ENCODE results near the gene ANKRD13C.
"Not testable (repeated sequence)": the region's sequence is repeated elsewhere in the genome, so short reads cannot be mapped to it uniquely, and the experiment has no call there.

Gene ANKRD13C

DNA sequence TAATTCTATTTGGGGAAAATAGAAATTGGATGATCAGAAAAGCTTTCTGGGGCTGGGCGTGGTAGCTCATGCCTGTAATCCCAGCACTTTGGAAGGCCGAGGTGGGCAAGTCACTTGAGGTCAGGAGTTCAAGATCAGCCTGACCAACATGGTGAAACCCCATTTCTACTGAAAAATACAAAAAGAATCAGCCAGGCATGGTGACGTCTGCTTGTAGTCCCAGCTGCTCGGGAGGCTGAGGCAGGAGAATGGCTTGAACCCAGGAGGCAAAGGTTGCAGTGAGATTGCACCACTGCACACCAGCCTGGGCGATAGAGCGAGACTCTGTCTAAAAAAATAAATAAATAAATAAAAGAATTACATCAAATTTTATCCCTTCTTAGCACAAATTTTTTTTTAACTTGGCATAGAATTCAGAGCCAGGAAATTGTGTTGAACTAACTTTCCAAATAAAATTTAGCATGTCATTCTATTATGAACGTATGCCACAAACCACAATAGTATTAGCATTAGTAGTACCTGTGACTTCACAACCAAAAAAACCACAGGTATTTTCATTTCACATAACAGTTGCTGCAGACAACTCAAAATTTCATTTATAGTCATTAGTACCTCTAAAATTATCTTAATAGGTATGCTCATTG, 4.5 kb upstream of the ANKRD13C start:
- peak; percentile 57 for DNase-seq

DNA sequence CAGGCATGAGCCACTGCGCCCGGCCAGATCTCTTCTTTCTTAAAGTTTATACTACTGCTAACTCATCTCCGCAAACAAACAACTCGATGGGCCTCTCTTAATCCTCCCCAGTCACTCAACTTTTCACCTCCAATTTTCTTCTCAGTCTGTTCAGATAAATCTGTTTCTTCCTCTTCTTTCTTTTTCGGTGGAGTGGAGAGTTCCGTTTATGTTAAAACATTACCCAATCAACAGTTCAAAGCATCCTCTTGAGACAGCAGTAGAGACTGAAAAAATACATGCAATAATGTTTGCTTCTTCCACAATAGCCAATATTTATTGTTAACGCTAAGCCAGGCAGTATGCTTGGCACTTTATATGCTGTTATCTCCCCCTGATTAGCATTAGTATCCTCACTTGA, 1.4 kb upstream of the ANKRD13C start:
- DNase-seq, result no peak

DNA sequence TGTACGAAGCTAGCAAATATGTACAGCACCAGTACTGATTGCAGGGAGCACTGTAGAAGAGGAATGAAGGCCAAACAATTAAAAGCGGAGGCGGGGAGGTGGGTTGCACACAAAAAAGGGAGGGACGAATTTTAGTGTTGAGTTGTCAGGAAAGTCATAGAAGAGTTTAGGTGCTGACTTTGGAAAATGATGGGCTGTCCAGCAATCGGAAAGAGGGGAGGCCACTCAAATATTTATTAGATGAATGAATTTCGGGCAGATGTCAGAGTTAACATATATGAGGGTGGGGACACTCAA, 537 bp upstream of the ANKRD13C start:
- no peak for DNase-seq

DNA sequence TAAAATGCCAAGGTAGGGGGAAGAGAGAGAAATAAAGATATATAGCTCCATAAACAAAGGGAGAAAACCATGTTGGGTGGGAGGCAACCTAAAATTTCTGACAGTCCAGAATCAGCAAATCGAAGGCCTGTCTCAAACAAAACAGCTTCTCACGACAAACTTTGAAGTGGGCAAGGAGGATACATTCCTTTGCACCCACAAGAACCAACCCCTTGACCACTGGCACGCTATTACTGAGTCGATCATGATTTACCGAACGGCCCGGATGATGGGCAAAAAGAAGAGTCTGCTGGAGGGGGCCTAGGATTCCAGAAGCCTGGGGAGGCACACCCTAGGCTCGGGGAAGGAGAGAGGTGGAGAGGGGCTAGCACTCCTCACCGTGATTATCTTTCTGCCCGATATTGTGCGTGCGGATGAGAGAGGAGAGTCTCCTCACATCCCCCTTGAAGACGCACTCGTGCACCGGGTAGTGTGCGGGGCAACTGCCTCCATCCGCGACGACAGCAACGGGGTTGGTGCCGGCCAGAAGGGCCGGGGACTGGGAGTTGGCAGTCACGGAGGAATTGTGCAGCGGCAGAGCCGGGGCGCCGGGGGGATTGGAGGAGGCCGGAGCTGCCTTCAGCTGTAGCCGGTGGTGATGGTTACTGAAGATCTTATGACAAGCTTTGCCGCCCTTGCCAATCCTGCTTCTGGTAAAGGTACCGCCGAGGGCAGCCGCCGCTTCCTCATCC, 756 bp downstream of the ANKRD13C start:
- peak; percentile 77 for DNase-seq

DNA sequence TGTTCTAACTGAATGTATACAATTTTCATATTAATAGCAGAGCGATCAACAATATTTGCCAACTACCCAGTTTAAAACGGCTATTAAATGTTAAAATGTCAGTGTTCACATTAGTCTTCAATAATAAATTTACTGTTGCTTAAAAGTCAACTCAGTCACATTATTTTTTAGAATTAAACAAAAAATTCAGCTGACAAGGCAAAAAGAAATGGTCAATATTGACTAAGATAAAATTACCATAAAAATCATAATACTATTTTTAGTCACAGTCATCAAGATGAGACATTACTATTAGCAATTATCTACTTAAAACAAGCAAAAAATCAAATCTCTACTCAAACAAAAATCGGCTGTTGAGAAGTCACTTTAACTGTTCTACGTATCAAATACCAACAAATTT, 1.5 kb downstream of the ANKRD13C start:
- DNase-seq, result no peak

DNA sequence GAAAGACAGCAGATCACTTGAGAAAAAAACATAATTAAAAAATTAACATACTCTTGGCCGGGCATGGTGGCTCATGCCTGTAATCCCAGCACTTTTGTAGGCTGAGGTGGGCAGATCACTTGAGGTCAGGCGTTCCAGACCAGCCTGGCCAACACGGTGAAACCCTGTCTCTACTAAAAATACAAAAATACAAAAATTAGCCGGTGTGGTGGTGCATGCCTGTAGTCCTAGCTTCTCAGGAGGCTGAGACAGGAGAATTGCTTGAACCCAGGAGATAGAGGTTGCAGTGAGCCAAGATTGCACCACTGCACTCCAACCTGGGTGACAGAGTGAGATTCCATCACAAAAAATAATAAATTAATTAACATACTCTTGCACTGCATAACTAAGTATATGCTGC, 4.7 kb downstream of the ANKRD13C start:
- DNase-seq, result not testable (repeated sequence)

DNA sequence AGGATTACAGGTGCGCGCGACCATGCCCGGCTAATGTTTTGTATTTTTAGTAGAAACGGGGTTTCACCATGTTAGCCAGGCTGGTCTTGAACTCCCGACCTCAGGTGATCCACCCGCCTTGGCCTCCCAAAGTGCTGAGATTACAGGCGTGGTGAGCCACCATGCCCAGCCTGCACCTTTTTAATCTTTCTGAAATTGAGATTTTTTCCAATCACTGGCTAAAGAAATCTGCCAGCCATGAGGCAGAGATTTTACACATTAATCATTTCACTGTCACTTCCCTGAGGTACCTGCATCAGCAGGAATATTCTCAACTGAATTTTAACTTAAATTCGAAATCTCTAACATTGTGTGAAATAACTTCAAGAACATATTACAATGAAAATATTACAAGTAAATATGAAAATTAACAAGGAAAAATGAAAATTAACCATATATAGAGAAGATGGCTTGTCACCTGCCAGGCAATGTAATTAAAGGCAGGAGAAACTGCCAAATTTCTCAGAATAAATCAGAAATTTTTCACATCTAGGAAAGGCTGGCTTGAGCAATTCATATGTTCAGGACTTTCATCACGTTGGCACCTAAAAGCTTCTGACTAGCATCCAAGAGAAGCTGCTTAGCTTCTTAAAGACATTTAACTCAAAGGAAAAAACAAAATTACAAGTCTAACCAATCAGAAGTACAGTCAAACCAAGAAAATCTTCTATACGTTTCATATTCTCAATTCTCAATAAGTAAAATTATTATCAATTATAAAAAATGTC, 5.9 kb downstream of the ANKRD13C start:
- DNase-seq, result no peak

DNA sequence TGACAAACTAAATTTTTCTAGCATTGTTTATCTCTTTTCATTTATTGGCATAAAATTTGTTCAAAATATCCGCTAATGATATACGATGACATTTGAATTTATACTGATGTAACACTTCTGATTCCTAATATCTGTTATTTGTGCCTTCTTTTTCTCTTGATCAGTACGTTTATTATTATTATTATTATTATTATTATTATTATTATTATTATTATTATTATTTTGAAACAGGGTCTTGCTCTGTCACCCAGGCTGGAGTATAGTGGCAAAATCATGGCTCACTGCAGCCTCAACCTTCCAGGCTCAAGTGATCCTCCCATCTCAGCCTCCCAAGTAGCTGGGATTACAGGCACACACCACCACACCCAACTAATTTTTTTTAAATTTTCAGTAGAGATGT, 14.9 kb downstream of the ANKRD13C start:
- DNase-seq, result not testable (repeated sequence)

DNA sequence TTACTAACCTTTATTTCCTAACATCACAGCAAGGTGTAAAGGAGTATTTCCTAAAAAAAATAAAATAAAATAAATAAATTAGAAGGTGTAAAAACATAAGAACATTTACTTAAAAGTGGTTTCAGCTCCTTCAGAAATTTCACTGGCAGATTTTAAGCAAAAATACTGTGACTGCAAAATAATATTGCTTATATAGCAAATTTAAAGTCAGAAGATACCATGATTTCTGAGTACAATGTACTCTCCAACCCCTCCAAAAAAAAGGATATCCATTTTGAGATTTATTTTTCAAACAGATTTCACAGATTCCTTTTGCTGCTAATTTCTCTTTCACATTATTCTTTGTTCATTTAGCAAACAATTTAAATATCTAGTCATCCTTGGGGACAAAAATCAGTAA, 18.5 kb downstream of the ANKRD13C start:
- no peak for DNase-seq

DNA sequence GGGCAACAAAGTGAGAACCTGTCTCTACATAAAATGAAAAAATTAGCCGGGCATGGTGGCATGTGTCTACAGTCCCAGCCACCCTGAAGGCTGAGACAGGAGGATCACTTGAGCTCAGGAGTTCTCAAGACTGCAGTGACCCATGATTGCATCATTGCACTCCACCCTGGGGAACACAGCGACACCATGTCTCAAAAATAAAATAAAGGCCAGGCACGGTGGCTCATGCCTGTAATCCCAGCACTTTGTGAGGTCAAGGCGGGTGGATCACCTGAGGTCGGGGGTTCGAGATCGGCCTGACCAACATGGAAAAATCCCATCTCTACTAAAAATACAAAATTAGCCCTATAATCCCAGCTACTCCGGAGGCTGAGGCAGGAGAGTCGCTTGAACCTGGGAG, 20.1 kb downstream of the ANKRD13C start:
- DNase-seq, result no peak

DNA sequence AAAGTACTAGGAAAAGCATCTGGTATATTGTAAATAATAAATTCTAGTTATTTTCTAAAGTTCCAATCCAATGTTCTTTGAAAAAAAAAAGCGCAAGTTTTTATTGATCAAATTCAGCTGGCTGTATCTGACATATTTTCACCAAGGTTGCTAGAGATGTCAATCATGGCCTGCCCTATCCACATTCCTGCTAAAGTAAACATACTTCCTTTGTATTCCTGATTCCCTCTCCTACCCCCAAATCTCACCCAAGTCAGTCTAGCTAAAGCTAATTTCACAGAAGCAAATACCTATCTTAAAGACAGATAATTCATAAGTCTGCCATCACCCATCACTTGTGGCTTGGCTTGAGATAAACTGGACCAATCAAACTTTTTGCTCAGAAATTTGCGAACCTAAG, 21.3 kb downstream of the ANKRD13C start:
- no peak for DNase-seq

DNA sequence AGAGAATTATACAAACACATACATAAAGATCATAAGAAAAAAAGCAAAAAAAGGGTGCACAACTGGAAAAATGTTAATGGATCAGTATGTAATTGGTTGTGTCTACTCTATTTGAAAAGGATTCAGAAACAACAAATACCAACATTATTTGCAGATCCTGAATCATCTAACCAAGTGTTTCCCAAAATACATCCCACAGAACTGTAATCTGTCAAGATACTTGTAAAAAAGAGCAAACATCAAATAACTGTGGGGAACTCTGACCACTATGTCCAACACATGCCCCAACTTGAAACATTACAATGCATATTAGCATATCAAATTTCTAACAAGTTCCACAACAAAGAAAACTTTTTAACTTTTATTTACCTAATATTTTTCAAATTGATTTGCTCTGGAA, 22.6 kb downstream of the ANKRD13C start:
- DNase-seq, result no peak

DNA sequence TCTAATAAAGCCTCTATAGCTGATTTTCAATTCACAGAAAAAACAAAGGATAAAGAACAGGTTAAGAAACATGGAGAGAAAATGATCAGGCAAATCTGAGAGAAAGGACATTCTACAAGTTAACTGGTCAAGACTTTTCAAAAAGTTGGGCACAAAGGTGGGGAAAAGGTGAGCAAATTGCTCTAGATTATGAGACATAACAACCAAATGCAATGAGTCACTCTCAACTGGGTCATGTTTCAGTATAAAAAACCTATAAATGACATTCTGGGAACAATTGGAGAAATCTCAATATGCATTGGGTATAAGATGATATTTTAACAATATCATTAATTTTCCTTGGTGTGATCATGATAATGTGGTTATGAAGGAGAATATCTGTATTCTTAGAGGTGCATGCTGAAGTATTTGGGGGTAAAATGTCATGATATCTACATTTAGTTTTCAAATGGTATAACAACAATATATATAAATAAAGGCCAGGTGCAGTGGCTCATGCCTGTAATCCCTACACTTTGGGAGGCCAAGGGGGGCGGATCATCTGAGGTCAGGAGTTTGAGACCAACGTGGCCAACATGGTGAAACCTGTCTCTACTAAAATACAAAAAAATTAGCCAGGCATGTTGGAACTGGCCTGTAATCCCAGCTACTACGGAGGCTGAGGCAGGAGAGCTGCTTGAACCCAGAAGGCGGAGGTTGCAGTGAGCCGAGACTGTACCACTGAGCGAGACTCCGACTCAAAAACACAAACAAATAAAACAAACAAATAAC, 27.0 kb downstream of the ANKRD13C start:
- no peak for DNase-seq

DNA sequence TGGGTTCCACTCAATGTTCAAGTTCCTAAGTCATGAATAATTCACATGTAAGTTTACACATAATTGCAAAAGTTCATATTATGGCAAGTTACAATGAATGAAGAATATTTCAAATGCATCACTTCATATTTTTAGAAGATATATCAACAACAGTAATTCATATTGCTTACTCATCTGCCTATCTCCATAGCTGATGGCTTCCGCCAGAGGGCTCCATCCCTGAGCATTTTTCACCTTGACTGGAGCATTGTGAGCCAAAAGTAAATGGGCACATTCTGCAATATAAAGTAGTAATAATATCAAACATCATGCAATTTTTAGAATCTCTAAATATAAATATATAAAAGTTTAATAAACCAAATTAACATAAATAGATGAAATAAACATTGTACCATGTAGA, 29.8 kb downstream of the ANKRD13C start:
- DNase-seq, result no peak

DNA sequence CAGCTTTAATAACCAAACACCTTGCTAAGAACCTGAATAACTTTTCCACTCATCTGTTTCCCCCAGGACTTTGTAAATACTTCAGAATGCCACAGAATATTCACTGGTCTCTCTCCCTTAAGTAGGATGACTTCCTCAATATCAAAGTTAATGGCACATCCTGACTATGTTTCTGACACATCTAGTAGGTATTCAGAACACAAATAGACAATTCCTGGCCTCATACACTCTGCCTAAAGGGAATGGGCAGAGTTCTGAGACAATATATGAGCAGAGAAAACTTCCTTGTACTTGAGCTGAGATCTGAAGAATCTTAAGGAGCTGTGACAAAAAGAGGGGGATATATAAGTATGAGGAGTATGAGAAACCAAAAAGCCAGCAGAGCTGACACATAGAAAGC, 34.8 kb downstream of the ANKRD13C start:
- peak; percentile 76 for DNase-seq

DNA sequence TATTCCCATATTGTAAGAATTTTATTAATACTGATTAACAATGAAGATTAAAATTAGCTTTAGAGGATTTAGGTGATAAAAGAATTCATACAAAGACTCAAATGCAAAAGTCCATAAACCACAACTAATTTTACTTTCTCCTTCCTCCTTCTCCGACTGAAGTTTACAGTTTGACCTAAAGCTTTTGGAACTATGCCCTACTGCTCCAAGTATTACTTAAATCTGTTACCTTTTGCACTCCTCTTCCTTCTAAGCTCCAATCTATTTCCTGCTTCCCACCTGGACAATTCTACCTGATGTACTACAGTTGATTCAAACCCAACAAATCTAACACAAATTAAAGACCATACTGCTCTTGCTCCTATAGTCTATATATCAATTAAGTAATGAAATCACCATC, 36.3 kb downstream of the ANKRD13C start:
- DNase-seq, result no peak

DNA sequence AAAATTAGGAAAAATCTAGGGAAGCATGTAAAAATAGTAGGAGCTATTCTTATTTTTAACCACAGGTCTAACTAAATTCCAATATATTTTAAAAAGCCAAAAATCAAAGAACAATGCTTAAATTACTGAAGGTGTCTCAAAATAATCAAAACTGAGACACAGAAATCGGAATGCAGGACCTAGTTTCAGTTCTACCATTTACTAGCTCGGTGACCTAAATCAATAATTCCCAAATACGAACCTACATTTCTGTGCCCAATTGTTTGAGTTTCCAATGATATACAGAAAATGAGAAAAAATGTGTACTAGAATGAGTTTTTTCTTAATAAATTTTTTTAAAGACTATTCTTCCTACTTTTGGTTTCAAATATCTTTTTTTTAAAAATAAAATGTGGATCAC, 37.4 kb downstream of the ANKRD13C start:
- DNase-seq, result no peak

DNA sequence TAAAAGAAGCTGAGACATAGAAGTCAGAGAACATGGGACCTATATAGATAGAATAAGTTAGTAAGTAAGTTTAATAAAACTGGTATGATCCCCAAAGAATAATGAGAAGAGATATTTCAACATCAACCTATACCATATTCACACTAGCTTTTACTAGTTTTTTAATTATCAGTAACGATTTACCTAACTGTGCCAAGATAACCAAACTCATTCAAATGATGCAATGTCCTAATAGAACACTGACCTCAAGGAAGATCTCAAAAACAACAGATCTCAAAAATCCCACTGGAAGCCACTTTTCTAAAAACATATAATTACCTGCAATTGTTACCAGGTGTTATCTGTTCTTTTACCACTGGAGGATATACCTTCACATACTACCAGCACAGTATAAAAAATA, 38.7 kb downstream of the ANKRD13C start:
- no peak for DNase-seq

DNA sequence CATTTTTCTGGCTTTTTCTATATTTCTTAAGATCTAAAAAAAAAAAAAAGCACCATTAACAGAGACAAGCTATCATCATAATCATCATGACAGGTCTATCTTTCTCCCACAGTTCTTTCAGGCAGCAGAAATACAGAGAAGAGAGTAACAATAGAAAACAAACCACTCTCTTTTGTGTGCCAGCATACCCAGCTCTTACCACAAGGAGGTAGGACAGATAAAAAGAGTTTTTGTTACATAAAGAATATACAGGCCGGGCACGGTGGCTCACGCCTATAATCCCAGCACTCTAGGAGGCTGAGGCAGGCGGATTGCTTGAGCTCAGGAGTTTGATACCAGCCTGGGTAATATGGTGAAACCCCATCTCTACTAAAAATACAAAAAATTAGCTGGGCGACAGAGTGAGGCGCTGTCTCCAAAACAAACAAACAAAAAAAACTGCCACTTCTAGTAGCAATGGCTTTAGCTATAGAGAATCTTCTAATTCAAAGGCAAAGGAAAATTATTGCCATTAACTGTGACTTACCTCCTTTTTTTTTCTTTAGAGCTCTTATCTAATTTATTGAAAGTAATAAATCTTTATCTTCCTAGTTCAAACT, 39.7 kb downstream of the ANKRD13C start:
- no peak for DNase-seq

DNA sequence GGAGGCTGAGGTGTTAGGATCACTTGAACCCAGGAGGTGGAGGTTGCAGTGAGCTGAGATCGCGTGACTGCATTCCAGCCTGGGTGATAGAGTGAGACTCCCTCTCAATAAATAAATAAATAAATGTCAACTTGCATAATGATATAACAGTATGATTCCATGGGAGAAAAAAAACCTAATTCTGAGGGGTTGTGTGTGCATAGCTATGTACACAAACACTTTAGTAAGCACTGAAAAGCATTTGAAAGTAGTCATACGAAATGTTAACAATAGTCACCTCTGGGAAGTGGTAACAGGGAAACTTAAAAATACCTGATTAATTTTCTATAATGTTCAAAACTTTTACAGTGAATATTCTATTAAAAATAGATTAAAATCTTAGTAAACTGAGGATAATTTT, 43.2 kb downstream of the ANKRD13C start:
- DNase-seq, result no peak

DNA sequence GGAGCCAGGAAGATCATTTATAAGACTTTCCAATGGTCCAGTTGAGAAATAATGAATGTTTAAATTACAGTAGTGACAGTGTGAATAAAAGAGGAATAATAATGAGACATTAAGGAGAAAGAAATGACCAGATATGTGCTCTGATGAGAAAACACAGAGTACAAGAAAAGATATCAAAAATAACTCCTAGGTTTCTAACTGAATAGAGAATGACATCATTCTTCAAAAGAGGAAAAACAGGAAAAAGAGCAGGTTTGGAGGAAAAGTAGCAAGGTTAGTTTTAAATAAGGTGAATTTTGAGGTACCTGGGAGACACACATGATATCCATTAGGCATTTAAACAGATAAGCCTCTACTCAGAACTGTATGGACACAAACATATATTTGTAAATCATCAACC, 55.0 kb downstream of the ANKRD13C start:
- DNase-seq, result no peak

DNA sequence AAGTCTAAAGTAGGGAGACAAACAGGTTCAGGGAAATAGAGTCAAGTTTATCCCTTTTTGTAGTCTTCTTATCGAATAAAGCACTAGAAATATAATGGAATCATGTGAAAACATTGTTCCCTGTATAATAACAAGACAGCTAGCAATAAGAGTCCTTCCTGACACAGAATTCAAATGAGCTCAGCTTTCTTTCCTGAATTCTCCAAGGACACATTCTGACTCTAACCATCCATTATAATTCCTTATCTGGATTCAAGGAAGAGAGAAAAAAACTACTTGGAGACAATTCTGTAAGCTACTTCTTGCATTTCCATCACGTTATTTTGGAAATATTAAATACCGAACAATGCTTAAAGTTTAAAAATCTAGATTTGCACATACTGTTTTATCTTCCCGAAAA, 58.8 kb downstream of the ANKRD13C start:
- no peak for DNase-seq

All from fibroblast of skin of abdomen (primary cell).